Stimulated activated naive B cell treated with anti-CD40 and anti-IgM and Interleukin-4, amounts not matched to agents 10 μg/mL and 1 μg/mL and 100 μg/mL, for 72 hours (primary cell): Measurements from ENCODE around the gene WWOX.
A peak's percentile ranks its signal among the peaks of the same experiment; 100 is the strongest.
"Not testable (repeated sequence)": the region's sequence is repeated elsewhere in the genome, so short reads cannot be mapped to it uniquely, and the experiment has no call there.

Experiments
- ATAC-seq, 2 donors: fragments of 150-1000 bp; cut with Tn5 transposase; replicated peaks; 2 replicates each; pipeline ENCODE4 v1.10.0; 2021; ENCODE audit warnings: moderate library complexity in 1 of 2
- DNase-seq: peaks from one replicate; pipeline ENCODE4 v3.0.0; 2021
- H3K27ac Mint-ChIP-seq: one replicate; pipeline ENCODE4 v1.8.0; 2022; ENCODE audit warnings: mild to moderate bottlenecking, mixed read lengths
- H3K27me3 Mint-ChIP-seq, 2 donors: one replicate each; pipeline ENCODE4 v1.8.0; 2022; ENCODE audit warnings: mixed read lengths in 2 of 2
- H3K36me3 Mint-ChIP-seq, 2 donors: one replicate each; pipeline ENCODE4 v1.8.0; 2022; ENCODE audit warnings: mixed read lengths in 2 of 2, mild to moderate bottlenecking in 1 of 2
- H3K4me1 Mint-ChIP-seq, 2 donors: one replicate each; pipeline ENCODE4 v1.8.0; 2022; ENCODE audit warnings: mixed read lengths in 2 of 2, mild to moderate bottlenecking in 1 of 2
- H3K4me3 Mint-ChIP-seq, 2 donors: one replicate each; pipeline ENCODE4 v1.8.0; 2022; ENCODE audit warnings: mild to moderate bottlenecking in 2 of 2, mixed read lengths in 2 of 2, moderate library complexity in 1 of 2
- H3K9me3 Mint-ChIP-seq, 2 donors: one replicate each; pipeline ENCODE4 v1.8.0; 2022; ENCODE audit warnings: mixed read lengths in 2 of 2, mild to moderate bottlenecking in 1 of 2

WWOX gene

DNA sequence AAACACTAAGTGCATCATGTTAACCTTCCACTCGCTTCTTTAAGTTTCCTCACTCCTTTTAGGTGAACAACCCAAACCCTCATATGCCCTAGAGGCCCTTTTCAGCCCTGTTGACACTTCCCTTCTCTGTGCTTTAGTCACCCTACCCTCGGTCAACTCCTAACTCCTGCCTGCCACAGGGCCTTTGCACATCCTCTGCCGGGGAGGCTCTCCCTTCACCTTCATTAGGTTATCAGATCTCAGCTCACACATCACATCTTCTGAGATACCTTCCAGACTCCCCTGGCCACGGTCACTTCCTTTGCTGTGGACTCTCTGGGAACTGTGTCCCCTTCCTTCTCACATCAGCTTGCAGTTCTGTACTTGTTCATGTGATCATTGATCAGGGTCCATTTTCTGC, 926.7 kb downstream of the WWOX start:
- Mint-ChIP-seq H3K27ac (no peak overlapping the region), H3K4me3 (no peak overlapping the region), H3K36me3 (peaks cover 2 to 5% of the 10 kb centered on the region in 2 donors), H3K4me1 (no peaks in the 10 kb centered on the region), H3K27me3 (no peaks in the 10 kb centered on the region), H3K9me3 (peaks cover 0 to 3% of the 10 kb centered on the region in 2 donors)
- ATAC-seq (no peak), DNase-seq (no peak)

DNA sequence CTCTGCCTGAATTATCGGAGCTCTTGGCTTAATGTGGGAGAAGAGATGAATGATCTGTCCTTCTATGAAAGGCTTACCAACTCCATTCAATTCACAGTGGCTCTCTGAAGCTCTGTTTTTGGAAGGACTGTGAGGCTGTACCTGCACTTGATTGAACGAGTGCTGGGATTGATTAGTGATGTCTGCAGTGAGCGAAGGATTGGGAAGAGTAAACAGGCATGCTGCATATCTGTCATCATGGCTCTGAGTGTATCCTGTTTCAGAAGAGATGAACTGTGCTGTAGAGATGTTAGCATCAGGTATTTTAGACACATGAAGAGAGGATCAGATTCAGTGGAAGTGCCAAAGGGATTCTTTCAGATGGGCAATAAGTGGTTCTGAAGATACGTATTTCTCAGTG, 937.1 kb downstream of the WWOX start:
- Mint-ChIP-seq H3K27me3 (no peaks in the 10 kb centered on the region), H3K27ac (no peak overlapping the region), H3K4me1 (no peaks in the 10 kb centered on the region), H3K4me3 (no peak overlapping the region), H3K9me3 (peaks cover 3 to 4% of the 10 kb centered on the region in 2 donors), H3K36me3 (peaks cover 7 to 10% of the 10 kb centered on the region in 2 donors)
- ATAC-seq: no peak
- no peak for DNase-seq

DNA sequence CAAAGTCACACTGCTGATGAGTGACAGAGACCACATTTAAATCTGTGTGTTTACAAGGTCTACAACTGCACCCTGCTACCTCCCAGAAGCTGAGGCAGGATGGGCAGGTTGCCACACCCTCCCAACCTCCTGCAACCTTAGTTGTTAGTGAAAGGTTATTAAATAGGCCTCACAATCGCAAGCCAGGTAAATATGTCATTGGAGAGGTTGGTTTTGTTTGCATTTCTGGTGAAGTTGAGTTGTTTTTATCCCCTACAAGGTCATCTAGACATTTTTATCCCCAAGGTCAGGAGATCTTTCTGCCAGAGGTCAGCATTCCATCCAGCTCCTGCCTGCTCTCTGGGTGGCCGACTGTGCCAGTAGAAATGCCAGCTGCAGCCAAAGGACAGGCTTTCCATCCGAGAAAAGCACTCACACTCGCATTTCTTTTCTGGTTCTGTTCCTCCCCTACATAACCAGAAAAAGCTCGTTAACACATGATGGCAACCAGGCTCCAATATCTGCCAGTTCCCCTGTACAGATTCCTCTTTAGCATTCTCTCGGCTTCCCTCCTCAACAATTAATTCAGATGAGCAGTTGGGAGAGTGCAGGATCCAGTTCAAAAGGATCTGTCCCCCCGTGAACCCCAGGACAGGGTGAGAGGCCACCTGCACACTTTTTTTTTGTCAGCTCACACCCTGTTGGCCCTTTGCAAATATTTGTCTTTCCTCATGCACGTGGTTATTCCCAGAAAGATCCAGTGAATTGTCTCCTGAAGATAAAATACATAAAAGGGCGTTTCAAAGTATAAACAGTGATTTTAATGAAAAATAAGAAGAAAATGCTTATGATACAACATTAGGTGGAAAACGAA, 938.3 kb downstream of the WWOX start:
- Mint-ChIP-seq H3K9me3 (peaks cover 3 to 4% of the 10 kb centered on the region in 2 donors), H3K36me3 (peaks cover 7 to 10% of the 10 kb centered on the region in 2 donors), H3K27ac (no peak overlapping the region), H3K4me3 (no peak overlapping the region), H3K4me1 (no peaks in the 10 kb centered on the region), H3K27me3 (no peaks in the 10 kb centered on the region)
- DNase-seq (no peak), ATAC-seq (no peak)

DNA sequence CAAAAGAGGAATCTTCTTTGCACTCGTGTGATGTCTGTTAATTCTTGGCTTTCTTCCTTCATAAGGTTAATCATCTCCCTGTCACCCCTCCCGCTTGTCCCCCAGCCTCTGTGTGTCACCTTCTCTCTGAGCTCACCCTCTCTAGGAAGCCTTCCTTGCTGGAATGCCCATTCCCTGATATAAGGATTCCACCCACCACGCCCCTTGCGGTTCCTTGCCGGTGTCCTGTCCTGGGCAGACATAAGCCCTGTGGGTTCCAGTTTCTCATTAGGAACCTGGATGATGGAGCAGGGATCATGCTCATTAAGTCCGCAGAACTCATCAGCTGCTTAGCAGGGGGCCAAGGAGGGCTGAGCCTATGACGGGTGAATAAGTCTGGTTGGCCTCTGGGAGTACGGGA, 941.8 kb downstream of the WWOX start:
- no peak overlapping the region for H3K4me3 Mint-ChIP-seq
- ATAC-seq: no peak
- no peaks in the 10 kb centered on the region for H3K27me3 Mint-ChIP-seq
- H3K27ac Mint-ChIP-seq: no peak overlapping the region
- no peak for DNase-seq
- H3K4me1 Mint-ChIP-seq: no peaks in the 10 kb centered on the region
- H3K36me3 Mint-ChIP-seq: peaks cover 4 to 5% of the 10 kb centered on the region in 2 donors
- no peaks in the 10 kb centered on the region for H3K9me3 Mint-ChIP-seq

DNA sequence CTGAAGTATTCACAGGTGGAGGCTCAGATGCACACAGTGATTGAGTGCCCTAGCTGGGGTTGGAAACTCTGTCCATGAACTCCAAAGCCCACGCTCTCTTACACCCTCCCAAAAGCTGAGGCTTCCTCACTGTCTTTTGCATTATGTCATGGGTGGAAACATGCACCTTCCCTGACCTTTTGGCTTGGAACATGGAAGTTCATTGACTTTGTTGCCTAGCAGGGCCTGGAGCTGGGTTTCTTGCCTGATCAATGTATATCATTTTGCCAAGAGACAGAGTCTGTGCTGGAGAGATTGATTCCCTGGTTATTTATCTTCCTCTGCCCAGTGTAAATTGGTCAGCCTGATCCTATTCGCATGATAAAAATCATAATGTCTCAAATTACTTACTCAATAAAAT, 942.7 kb downstream of the WWOX start:
- H3K27ac Mint-ChIP-seq: no peak overlapping the region
- H3K4me3 Mint-ChIP-seq: no peak overlapping the region
- no peaks in the 10 kb centered on the region for H3K27me3 Mint-ChIP-seq
- no peaks in the 10 kb centered on the region for H3K9me3 Mint-ChIP-seq
- DNase-seq (no peak), ATAC-seq (no peak)
- H3K4me1 Mint-ChIP-seq: peaks cover 0 to 8% of the 10 kb centered on the region in 2 donors
- H3K36me3 Mint-ChIP-seq: peaks cover 2 to 5% of the 10 kb centered on the region in 2 donors

DNA sequence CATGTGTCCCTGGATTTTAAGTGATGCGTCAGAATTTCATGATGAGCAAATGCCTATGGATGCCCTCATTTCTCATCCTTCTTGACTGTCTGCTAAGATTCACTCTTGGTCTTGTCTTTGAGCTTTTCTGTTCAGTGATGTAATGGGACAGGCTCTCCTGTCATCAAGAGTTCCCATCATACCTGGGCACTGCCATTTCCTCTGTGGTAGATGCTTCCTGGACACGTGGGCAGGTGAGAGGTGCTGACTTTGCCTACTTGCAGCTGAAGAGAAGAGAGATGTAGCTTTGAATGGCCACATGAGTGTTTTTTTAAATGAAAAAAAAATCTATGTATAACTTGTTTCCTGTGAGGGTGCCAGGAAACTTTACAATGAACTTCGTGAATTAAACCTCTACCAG, 943.4 kb downstream of the WWOX start:
- peaks cover 2 to 5% of the 10 kb centered on the region in 2 donors for H3K36me3 Mint-ChIP-seq
- H3K4me3 Mint-ChIP-seq: no peak overlapping the region
- H3K27me3 Mint-ChIP-seq: no peaks in the 10 kb centered on the region
- ATAC-seq (no peak), DNase-seq (no peak)
- H3K27ac Mint-ChIP-seq: no peak overlapping the region
- H3K4me1 Mint-ChIP-seq: peaks cover 0 to 9% of the 10 kb centered on the region in 2 donors
- no peaks in the 10 kb centered on the region for H3K9me3 Mint-ChIP-seq

DNA sequence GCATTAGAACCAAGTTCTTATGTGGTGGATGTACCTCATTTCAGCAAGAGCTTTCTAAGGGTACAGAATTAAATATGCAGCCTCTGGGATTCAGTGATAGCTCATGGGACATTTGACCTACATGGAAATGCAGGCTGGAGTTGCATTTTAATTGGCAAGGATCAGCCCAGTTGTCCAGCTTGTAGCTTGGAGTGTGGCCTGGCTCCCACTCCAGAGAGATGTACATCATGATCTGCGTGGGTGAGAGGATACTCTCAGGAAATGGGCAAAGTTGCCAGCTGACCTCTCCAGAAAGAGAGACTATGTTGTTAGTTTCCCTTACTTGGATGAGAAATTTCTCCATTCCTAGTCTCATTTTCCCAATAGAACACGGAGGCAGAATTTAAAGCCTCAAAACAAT, 945.7 kb downstream of the WWOX start:
- Mint-ChIP-seq H3K4me3 (no peak overlapping the region), H3K4me1 (peaks cover 0 to 9% of the 10 kb centered on the region in 2 donors), H3K36me3 (peaks cover 2 to 3% of the 10 kb centered on the region in 2 donors), H3K9me3 (no peaks in the 10 kb centered on the region), H3K27me3 (no peaks in the 10 kb centered on the region), H3K27ac (no peak overlapping the region)
- ATAC-seq (no peak), DNase-seq (no peak)

DNA sequence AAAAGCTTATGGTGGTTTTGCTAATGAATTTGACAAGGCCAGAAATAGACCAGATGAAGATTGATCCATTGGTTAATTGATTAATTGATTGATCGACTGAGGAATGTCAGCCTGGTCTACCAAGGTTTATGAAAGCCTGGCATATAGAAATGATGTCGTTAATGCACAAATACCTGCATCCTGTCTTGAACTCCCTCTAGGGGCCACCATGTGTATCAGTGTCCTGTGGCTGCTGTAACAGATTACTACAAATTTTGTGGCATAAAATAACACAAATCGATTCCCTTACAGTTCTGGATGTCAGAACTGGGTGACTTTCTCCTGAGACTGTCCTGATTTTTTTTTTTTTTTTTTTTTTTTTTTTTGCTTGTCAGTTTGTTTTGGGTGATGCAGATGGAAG, 947.9 kb downstream of the WWOX start:
- peak; percentile 4 for DNase-seq
- no peak overlapping the region for H3K27ac Mint-ChIP-seq
- ATAC-seq: peak; percentile 61 to 68
- H3K27me3 Mint-ChIP-seq: no peaks in the 10 kb centered on the region
- H3K36me3 Mint-ChIP-seq: no peaks in the 10 kb centered on the region
- H3K4me3 Mint-ChIP-seq: no peak overlapping the region
- peaks cover 0 to 9% of the 10 kb centered on the region in 2 donors for H3K4me1 Mint-ChIP-seq
- H3K9me3 Mint-ChIP-seq: no peaks in the 10 kb centered on the region

DNA sequence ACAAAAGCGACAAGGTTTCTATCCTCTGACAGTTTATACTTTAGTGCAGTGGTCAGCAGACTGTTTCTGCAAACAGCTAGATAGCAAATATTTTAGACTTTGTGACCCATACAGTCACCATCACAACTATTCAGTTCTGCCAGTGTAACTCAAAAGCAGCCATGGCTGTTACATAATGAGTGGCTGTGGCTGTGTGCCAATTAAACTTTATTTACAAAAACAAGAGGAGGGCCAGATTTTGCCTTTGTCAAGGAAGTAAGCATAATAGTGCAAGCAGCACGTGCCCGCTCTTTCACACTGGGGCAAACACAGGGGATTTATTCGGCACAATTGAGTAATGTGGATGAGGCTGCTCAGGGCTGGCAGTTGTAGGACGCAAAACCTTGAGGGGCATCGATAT, 949.6 kb downstream of the WWOX start:
- H3K27ac Mint-ChIP-seq: no peak overlapping the region
- no peaks in the 10 kb centered on the region for H3K27me3 Mint-ChIP-seq
- no peaks in the 10 kb centered on the region for H3K9me3 Mint-ChIP-seq
- no peak for DNase-seq
- H3K4me1 Mint-ChIP-seq: peaks cover 0 to 9% of the 10 kb centered on the region in 2 donors
- ATAC-seq: no peak
- no peaks in the 10 kb centered on the region for H3K36me3 Mint-ChIP-seq
- H3K4me3 Mint-ChIP-seq: no peak overlapping the region

DNA sequence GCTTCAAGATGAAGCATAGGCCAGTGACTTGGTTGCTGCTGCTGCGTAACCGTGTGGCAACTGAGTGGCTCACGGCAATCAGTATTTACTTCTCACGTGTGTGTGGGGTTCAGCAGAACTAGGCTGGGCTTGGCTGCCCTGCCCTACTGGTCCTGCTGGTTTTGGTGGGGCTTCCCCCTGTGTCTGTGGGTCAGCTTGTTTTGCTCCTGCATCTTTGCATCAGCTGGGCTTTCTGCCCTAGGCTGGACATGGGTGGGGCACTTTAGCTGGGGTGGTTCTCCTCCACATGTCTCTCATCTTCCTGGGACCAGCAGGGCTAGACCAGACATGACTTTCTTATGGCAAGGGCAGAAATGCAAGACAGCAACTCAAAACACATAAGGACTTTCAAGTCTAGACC, 950.6 kb downstream of the WWOX start:
- no peak overlapping the region for H3K27ac Mint-ChIP-seq

DNA sequence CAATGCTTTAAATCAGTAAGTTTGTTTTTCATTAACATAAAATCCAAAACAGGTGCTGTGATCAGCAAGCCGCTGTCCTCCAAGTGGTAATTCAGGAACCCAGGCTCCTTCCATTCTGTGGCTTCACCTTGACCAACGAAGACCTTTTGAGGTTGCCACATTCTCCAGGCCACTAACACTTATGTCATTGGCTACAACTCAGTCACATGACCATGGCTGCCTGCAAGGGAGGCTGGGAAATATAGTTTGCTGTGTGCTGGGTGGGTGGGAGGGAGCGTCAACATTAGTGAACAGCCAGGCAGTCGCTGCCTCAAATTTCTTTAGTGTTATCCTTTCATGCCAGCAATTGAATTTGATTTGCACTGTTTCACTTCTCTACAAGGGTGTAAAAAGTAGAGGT, 951.9 kb downstream of the WWOX start:
- Mint-ChIP-seq H3K9me3 (no peaks in the 10 kb centered on the region), H3K36me3 (no peaks in the 10 kb centered on the region), H3K27ac (no peak overlapping the region), H3K4me1 (peaks cover 0 to 9% of the 10 kb centered on the region in 2 donors), H3K27me3 (peaks cover 0 to 5% of the 10 kb centered on the region in 2 donors), H3K4me3 (no peak overlapping the region)
- DNase-seq (no peak), ATAC-seq (no peak)

More for the DNA sequence above, 950.6 kb downstream of the WWOX start:
- DNase-seq: no peak
- no peak for ATAC-seq
- no peaks in the 10 kb centered on the region for H3K9me3 Mint-ChIP-seq
- H3K4me3 Mint-ChIP-seq: no peak overlapping the region
- peaks cover 0 to 9% of the 10 kb centered on the region in 2 donors for H3K4me1 Mint-ChIP-seq
- no peaks in the 10 kb centered on the region for H3K36me3 Mint-ChIP-seq
- peaks cover 0 to 5% of the 10 kb centered on the region in 2 donors for H3K27me3 Mint-ChIP-seq

DNA sequence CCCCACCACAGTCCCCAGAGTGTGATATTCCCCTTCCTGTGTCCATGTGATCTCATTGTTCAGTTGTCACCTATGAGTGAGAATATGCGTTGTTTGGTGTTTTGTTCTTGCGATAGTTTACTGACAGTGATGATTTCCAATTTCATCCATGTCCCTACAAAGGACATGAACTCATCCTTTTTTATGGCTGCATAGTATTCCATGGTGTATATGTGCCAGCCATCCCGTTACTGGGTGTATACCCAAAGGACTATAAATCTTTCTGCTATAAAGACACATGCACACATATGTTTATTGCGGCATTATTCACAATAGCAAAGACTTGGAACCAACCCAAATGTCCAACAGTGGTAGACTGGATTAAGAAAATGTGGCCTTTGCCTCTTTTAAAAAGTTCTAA, 952.7 kb downstream of the WWOX start:
- not testable (repeated sequence) for H3K27ac Mint-ChIP-seq, H3K27me3 Mint-ChIP-seq, H3K4me1 Mint-ChIP-seq, ATAC-seq, H3K9me3 Mint-ChIP-seq, DNase-seq, H3K36me3 Mint-ChIP-seq, H3K4me3 Mint-ChIP-seq

DNA sequence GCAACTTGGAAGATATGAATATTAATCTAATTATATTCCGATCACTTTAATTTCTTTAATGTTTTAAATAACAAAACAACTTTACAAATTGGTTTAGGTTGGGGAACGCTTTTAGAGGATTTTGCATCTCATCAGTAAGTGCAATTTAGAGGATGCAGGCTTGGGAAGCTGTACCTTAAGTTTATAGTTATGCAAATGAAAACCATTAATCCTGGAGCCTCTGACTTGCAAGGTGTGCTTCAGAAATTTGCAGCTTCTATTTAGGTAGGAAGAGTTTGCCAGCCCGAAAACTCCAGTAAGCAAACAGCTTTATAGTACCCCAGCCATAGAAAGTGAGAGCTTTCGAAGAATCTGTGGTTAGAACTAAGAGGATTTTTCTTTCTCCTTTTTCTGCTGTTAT, 954.1 kb downstream of the WWOX start:
- ATAC-seq: no peak
- Mint-ChIP-seq H3K36me3 (no peaks in the 10 kb centered on the region), H3K27ac (no peak overlapping the region), H3K27me3 (peaks cover 0 to 5% of the 10 kb centered on the region in 2 donors), H3K4me3 (no peak overlapping the region), H3K9me3 (no peaks in the 10 kb centered on the region), H3K4me1 (no peaks in the 10 kb centered on the region)
- no peak for DNase-seq

DNA sequence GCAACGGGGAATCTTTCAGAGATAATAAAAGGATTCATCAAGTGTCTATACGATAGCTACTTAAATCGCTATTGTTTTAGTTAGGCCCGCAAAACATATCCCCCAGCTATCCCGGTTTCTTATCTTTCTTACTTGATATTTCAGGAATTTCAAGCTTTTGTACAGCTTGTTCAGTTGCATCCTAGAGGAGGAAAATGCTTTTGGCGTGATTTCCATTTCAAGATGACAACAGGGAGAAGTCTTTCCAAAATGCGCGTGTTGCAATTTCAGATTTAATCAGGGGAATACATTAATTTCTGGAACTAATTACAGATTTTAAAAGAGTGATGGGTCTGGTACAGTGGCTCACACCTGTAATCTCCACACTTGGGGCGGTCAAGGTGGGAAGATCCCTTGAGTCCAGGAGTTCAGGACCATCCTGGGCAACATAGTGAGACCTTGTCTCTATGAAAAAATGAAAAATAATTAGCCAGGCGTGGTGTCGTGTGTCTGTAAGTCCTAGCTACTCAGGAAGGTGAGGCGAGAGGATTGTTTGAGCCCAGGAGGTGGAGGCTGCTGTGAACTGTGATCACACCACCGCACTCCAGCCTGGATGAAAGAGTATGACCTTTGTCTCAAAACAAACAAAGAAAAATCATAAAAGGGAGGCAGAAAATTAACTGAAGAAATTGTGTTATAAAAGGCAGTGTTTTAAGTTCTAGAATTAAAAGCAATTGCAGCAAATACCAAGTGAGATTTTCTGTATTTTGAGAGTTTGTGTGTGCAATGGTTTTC, 954.9 kb downstream of the WWOX start:
- no peak for DNase-seq

More for the DNA sequence above, 954.9 kb downstream of the WWOX start:
- H3K4me1 Mint-ChIP-seq: no peaks in the 10 kb centered on the region
- no peak for ATAC-seq
- H3K36me3 Mint-ChIP-seq: no peaks in the 10 kb centered on the region
- H3K9me3 Mint-ChIP-seq: no peaks in the 10 kb centered on the region
- no peak overlapping the region for H3K4me3 Mint-ChIP-seq
- no peak overlapping the region for H3K27ac Mint-ChIP-seq
- H3K27me3 Mint-ChIP-seq: peaks cover 0 to 5% of the 10 kb centered on the region in 2 donors
